ENCODE data around the gene MRPS27.

GRCh38 chr5:72286798-72287197, 33.2 kb downstream of the MRPS27 start:
- TF ChIP-seq CTCF (IDR thresholded peaks at IDR 0.05) (no peak), POLR2A (IDR thresholded peaks at IDR 0.05) (no peak)
